Activated CD4-positive, alpha-beta memory T cell treated with anti-CD3 and anti-CD28 coated beads, Interleukin-2, amount 10 ng/mL, durations not matched to agents 7 days and 5 days (primary cell): ENCODE measurements around the gene NLGN4Y. TPM values are rescaled to one million over a fixed set of nuclear protein-coding genes. Genes with fewer than 3 reads are reported as not detected.

Experiments
- CTCF ChIA-PET: fragments of 350-600 bp; sonication (Branson Sonifier 250); formaldehyde crosslinking; loops from one replicate; lab custom pipeline; 2021; ENCODE audit warnings: antibody characterized with exemption, inconsistent platforms; lab: Charles Lee
- POLR2A ChIA-PET: fragments of 350-600 bp; sonication (Branson Sonifier 250); formaldehyde crosslinking; loops from one replicate; lab custom pipeline; 2021; ENCODE audit warnings: antibody characterized with exemption; lab: Charles Lee
- DNase-seq: peaks from one replicate; pipeline ENCODE4 v3.0.0-alpha.2; 2020
- H3K27ac Mint-ChIP-seq: one replicate; pipeline ENCODE4 v1.8.0; 2021; ENCODE audit warnings: mild to moderate bottlenecking, mixed read lengths
- H3K27me3 Mint-ChIP-seq: one replicate; pipeline ENCODE4 v1.8.0; 2021; ENCODE audit warnings: mixed read lengths
- H3K36me3 Mint-ChIP-seq: one replicate; pipeline ENCODE4 v1.8.0; 2021; ENCODE audit warnings: low read depth, mixed read lengths
- H3K4me1 Mint-ChIP-seq: one replicate; pipeline ENCODE4 v1.8.0; 2021; ENCODE audit warnings: mixed read lengths
- H3K4me3 Mint-ChIP-seq: one replicate; pipeline ENCODE4 v1.8.0; 2021; ENCODE audit warnings: mild to moderate bottlenecking, mixed read lengths
- H3K9me3 Mint-ChIP-seq: one replicate; pipeline ENCODE4 v1.8.0; 2021; ENCODE audit warnings: mixed read lengths
- total RNA-seq, 2 experiments: library from RNA; stranded (reverse); gene quantifications; one replicate each; pipeline ENCODE4 v1.2.3, GENCODE V29; 2021

Gene NLGN4Y
- total RNA-seq, 2 experiments from 2014 or later: 2.5 to 3.7 TPM

DNA sequence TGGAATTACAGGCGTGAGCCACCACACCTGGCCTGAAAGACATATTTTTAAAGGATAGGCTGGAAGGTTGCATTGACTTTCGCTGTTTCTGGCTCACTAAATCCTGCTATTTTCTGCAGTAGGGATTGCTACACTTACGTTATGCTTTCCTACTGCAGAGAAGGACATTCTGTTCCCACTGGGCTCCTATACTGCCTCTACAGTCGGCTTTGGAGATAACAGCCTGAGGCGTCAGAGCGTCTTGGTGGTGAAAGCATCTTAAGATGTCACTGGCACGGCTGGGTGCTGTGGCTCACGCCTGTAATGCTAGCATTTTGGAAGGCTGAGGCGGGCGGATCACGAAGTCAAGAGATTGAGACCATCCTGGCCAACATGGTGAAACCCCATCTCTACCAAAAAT lies 77.0 kb downstream of the NLGN4Y start:
- CTCF ChIA-PET: no interaction called here
- Mint-ChIP-seq H3K4me1 (no peaks in the 10 kb centered on the region), H3K9me3 (no peaks in the 10 kb centered on the region), H3K27me3 (no peaks in the 10 kb centered on the region), H3K27ac (no peak overlapping the region), H3K4me3 (no peak overlapping the region), H3K36me3 (peaks cover 5% of the 10 kb centered on the region)
- POLR2A ChIA-PET: no interaction called here
- no peak for DNase-seq

DNA sequence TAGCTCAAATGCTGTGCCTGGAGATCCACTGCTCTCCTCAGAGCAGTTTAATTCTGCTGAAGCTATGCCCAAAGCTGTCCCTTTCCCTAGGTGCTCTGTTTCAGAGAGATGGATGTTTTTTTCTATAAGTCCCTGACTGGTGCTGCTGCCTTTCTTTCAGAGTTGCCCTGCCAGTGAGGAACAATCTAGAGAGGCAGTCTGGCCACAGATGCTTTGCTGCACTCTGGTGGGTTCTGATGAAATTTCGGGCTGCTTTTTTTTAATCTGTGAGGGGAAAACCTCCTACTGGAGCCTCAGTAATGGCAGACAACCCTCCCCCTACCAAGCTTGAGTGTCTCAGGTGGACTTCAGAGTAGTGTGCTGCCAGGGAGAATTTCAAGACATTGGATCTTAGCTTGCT lies 93.3 kb downstream of the NLGN4Y start:
- DNase-seq: no peak
- H3K27ac Mint-ChIP-seq: no peak overlapping the region
- H3K27me3 Mint-ChIP-seq: no peaks in the 10 kb centered on the region
- POLR2A ChIA-PET: no interaction called here
- peaks cover 4% of the 10 kb centered on the region for H3K36me3 Mint-ChIP-seq
- CTCF ChIA-PET: no interaction called here
- no peaks in the 10 kb centered on the region for H3K4me1 Mint-ChIP-seq
- no peak overlapping the region for H3K4me3 Mint-ChIP-seq
- H3K9me3 Mint-ChIP-seq: no peaks in the 10 kb centered on the region

DNA sequence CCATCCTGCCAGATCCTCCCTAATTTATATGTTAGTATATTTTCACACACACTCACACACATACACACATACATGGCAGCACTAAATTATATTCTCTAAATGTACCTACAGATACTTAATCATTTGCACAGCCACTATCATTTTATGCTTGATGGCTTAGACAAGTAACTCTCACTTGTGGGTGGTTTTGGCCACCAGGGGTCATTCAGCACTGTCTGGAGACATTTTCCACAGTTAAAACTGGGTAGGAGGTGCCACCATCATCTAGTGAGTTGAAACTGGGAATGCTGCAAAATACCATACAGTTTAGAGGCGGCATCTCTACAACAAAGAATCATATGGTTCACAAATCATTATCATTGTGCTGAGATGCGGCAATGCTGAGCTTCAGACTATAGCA lies 94.2 kb downstream of the NLGN4Y start:
- DNase-seq: no peak
- H3K27me3 Mint-ChIP-seq: no peaks in the 10 kb centered on the region
- peaks cover 4% of the 10 kb centered on the region for H3K36me3 Mint-ChIP-seq
- POLR2A ChIA-PET: no interaction called here
- no peaks in the 10 kb centered on the region for H3K9me3 Mint-ChIP-seq
- CTCF ChIA-PET: no interaction called here
- no peak overlapping the region for H3K27ac Mint-ChIP-seq
- H3K4me3 Mint-ChIP-seq: no peak overlapping the region
- no peaks in the 10 kb centered on the region for H3K4me1 Mint-ChIP-seq

DNA sequence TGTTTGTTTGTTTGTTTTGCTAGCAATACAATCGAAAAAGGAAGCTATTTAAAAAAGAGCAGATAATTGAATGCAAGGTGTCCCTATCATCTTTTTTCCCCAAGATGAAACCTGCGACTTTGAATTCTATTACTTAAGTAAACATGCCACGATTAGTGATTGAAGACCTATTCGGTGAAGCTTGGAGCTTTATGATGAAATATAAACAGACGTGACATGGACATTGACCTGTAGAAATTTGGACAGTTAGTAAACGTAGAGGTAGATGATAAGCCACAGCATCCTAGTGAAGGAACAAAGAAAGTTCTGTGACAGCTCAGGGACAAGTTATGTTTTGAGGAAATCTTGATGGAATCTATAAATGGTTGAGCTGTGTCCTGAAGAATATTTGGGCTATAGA lies 103.9 kb downstream of the NLGN4Y start:
- H3K27ac Mint-ChIP-seq: no peak overlapping the region
- CTCF ChIA-PET: no interaction called here
- H3K4me3 Mint-ChIP-seq: no peak overlapping the region
- H3K36me3 Mint-ChIP-seq: peaks cover 2% of the 10 kb centered on the region
- H3K9me3 Mint-ChIP-seq: peaks cover 2% of the 10 kb centered on the region
- no peak for DNase-seq
- H3K4me1 Mint-ChIP-seq: no peaks in the 10 kb centered on the region
- POLR2A ChIA-PET: no interaction called here
- no peaks in the 10 kb centered on the region for H3K27me3 Mint-ChIP-seq

DNA sequence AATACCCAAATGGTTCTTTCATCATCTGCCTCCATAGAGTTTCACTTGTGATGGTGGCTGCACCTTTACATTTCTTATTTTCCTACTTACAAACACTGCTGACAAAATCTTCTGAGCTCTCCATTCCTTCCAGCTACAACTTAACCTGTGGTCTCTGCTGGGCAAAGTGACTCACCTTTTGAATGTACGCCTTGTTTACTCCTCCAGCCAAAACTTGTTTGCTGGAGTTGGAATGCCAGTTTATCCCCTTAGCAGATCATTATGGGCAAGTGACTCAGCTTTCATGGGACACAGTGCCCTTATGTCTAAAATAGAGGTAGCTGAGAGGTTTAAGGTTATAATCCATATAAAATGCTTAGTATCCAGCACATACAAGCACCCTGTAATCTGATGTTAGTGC lies 107.3 kb downstream of the NLGN4Y start:
- no peak overlapping the region for H3K4me3 Mint-ChIP-seq
- CTCF ChIA-PET: interaction anchor here (0.9 kb wide), 1 partner anchor 54 kb away, joined by 3 read pairs; no protein-coding TSS in a partner anchor
- POLR2A ChIA-PET: no interaction called here
- H3K27ac Mint-ChIP-seq: no peak overlapping the region
- H3K27me3 Mint-ChIP-seq: no peaks in the 10 kb centered on the region
- no peak for DNase-seq
- no peaks in the 10 kb centered on the region for H3K36me3 Mint-ChIP-seq
- H3K4me1 Mint-ChIP-seq: no peaks in the 10 kb centered on the region
- no peaks in the 10 kb centered on the region for H3K9me3 Mint-ChIP-seq

DNA sequence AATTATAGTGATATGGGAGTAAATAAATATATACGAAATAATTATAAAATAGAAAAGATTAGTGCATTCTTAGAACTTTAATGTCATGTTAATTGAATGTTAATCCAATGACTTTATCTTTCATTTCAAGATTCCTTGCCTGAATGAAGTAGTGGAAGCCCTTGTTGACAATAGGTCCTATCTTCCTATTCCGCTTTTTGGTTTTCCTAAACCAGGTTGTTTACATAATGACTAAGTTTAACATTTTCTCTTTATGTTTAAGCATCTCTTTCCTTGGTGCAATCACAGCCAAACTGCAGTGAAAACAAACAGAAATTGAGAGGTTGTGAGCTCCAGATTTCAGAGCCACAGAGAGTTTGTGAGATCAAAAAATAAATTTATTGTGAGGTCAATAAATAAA lies 109.4 kb downstream of the NLGN4Y start:
- no peaks in the 10 kb centered on the region for H3K36me3 Mint-ChIP-seq
- no peaks in the 10 kb centered on the region for H3K9me3 Mint-ChIP-seq
- ChIA-PET CTCF (no interaction called here), POLR2A (no interaction called here)
- H3K27me3 Mint-ChIP-seq: no peaks in the 10 kb centered on the region
- no peaks in the 10 kb centered on the region for H3K4me1 Mint-ChIP-seq
- no peak overlapping the region for H3K4me3 Mint-ChIP-seq
- no peak for DNase-seq
- H3K27ac Mint-ChIP-seq: no peak overlapping the region

DNA sequence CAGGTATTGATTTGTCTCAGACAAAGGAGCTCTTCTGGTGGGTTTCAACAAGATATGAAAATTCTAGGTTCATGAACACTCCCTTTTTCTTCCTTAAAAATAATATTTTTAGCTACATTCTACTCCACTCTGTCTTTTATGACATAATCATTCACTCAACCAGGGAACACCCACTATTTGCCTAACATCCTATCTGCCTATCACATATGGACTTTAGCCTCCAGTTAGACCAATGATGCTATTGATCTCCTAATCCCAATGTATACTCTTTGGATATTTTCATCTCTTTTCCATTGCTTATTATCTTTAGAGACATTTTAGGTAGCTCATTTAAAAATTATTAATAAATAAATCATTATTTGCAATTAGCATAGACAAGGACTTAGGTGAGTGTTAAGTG lies 110.6 kb downstream of the NLGN4Y start:
- no peak for DNase-seq
- Mint-ChIP-seq H3K27me3 (no peaks in the 10 kb centered on the region), H3K4me1 (no peaks in the 10 kb centered on the region), H3K27ac (no peak overlapping the region), H3K9me3 (no peaks in the 10 kb centered on the region), H3K4me3 (no peak overlapping the region), H3K36me3 (no peaks in the 10 kb centered on the region)
- ChIA-PET CTCF (no interaction called here), POLR2A (no interaction called here)

DNA sequence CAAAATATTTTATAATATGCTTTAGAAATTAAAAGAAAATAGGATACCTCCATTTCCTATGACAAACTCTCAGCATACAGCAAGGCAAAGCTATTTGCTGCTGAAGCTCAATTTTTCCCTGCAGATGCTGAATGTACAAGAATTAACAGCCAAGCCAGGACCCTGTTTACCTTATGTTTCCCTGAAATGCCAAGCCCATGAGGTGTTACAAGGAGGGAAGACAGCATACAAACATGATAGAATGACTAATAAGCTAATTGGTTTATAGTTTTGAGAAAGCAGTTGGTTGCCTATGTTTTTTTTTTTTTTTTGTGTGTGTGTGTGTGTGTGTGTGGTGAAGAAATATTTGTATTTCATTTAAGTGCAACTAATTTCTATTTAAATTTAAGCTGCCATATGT lies 113.2 kb downstream of the NLGN4Y start:
- H3K27me3 Mint-ChIP-seq: no peaks in the 10 kb centered on the region
- POLR2A ChIA-PET: no interaction called here
- no peak overlapping the region for H3K4me3 Mint-ChIP-seq
- CTCF ChIA-PET: no interaction called here
- no peak overlapping the region for H3K27ac Mint-ChIP-seq
- DNase-seq: no peak
- no peaks in the 10 kb centered on the region for H3K4me1 Mint-ChIP-seq
- no peaks in the 10 kb centered on the region for H3K9me3 Mint-ChIP-seq
- no peaks in the 10 kb centered on the region for H3K36me3 Mint-ChIP-seq

DNA sequence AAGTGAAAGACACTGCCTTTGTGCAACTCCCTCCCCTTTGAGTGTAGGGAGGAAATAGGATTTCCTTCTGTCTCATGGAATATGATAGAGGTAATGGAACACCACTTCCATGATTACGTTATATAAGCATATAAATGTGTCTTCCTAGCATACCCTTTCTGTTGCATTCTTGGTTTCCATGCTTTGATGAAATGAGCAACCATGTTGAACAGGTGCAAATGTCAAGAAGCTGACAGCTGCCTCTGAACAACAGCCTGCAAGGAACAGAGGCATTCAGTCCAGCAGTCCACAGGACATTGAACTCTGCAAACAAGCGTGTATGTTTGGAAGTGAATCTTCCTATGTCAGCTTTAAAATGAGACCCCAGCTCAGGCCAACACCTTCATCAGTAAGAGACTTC lies 117.5 kb downstream of the NLGN4Y start:
- no peaks in the 10 kb centered on the region for H3K27me3 Mint-ChIP-seq

DNA sequence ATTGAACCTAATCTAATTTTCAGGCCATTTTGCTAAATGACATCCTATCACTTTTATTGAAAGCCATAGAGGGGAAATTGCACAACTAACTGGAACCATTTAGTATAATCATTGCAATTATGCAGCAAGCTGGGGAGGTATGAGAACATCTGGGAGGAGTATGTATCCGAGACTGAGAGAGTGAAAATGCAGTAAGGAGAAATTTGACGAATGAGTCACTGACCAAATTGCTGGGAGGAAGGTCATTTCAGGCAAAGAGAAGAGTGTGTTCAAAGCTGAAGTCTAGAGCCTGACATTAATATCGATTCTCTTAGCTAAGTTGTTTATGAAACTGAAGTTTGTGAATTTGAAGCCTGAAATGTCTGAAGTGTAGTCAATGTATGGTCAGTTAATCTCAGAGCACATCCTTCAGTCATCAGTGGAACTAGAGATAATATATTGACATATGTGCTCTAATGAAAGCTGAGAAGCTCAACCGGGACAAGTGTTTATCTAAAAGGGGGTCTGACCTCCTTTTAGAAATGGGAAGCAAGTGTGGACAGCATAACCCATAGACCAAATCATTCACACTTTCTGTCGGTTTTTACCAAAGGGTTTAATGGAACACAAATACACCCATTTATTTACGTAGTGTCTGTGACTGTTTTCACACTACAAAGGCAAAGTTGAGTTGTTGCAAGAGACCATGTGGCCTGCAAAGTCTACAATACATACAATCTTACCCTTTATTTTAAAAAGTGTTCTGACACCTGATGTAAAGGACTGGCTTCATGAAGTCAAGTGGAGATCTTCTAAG lies 120.0 kb downstream of the NLGN4Y start:
- ChIA-PET POLR2A (no interaction called here), CTCF (no interaction called here)
- Mint-ChIP-seq H3K36me3 (no peaks in the 10 kb centered on the region), H3K27me3 (no peaks in the 10 kb centered on the region), H3K9me3 (peaks cover 3% of the 10 kb centered on the region), H3K27ac (no peak overlapping the region), H3K4me1 (no peaks in the 10 kb centered on the region), H3K4me3 (no peak overlapping the region)
- DNase-seq: no peak

More for the DNA sequence above, 117.5 kb downstream of the NLGN4Y start:
- peaks cover 3% of the 10 kb centered on the region for H3K9me3 Mint-ChIP-seq
- H3K4me1 Mint-ChIP-seq: no peaks in the 10 kb centered on the region
- ChIA-PET CTCF (no interaction called here), POLR2A (no interaction called here)
- no peak overlapping the region for H3K27ac Mint-ChIP-seq
- no peak for DNase-seq
- H3K4me3 Mint-ChIP-seq: no peak overlapping the region
- H3K36me3 Mint-ChIP-seq: no peaks in the 10 kb centered on the region

DNA sequence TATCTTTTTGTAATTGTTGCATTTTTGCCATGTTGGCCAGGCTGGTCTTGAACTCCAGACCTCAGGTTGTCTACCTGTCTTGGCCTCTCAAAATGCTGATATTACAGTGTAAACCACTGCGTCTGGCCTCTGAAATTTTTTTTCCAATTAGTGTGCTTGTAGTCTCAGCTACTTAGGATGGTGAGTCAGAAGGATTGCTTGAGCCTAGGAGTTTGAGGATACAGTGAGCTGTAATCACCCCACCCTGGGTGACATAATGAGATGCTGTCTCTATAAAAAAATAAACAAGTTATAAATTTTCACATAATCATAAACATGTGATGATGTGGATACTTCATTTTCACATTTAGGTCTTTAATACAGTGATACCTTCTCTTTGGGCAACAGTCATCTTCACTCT lies 154.9 kb downstream of the NLGN4Y start:
- DNase-seq: no peak
- Mint-ChIP-seq H3K36me3 (no peaks in the 10 kb centered on the region), H3K4me3 (no peak overlapping the region), H3K9me3 (no peaks in the 10 kb centered on the region), H3K27ac (no peak overlapping the region), H3K4me1 (no peaks in the 10 kb centered on the region), H3K27me3 (no peaks in the 10 kb centered on the region)
- CTCF ChIA-PET: no interaction called here
- POLR2A ChIA-PET: no interaction called here

DNA sequence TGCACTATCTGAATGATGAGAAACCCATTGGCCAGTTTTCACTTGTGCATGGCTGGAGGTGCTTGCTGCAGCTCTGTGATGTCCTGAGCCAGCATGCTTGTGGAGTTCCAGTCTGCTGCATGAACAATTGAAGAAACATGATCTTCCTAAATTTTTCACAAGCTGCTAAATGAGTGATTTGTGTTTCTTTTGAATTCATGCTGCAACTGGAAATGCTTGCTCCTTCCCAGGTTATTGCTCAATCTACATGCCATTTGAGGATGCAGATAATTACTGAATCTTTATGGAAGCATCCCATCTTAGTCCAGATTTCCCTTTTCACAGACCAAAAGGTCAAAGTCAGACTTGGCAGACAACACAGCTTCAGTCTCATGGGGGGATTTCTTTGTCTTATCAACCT lies 170.2 kb downstream of the NLGN4Y start:
- no peak overlapping the region for H3K4me3 Mint-ChIP-seq
- POLR2A ChIA-PET: no interaction called here
- H3K9me3 Mint-ChIP-seq: no peaks in the 10 kb centered on the region
- CTCF ChIA-PET: no interaction called here
- no peak overlapping the region for H3K27ac Mint-ChIP-seq
- H3K4me1 Mint-ChIP-seq: no peaks in the 10 kb centered on the region
- DNase-seq: no peak
- H3K36me3 Mint-ChIP-seq: no peaks in the 10 kb centered on the region
- no peaks in the 10 kb centered on the region for H3K27me3 Mint-ChIP-seq

DNA sequence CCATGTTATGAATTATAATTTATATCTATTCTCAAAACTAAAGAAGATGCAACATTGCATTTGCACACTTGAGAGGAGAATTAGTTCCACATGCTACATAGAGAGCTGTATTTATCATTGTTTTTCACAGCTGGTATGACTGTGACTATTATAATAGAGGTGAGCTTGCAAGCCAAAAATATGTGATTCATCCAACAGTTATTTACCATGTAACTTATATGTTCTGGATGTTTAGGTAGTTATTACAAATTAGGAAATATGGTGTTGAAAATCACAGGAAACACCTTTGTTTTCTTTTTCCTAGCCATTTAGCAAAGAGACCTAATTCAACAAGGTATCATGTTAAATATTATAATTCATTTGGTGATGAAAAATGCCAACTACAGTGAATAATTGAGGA lies 183.8 kb downstream of the NLGN4Y start:
- POLR2A ChIA-PET: no interaction called here
- Mint-ChIP-seq H3K9me3 (peaks cover 2% of the 10 kb centered on the region), H3K4me3 (no peak overlapping the region), H3K4me1 (no peaks in the 10 kb centered on the region), H3K27me3 (no peaks in the 10 kb centered on the region), H3K27ac (no peak overlapping the region), H3K36me3 (no peaks in the 10 kb centered on the region)
- no peak for DNase-seq
- CTCF ChIA-PET: no interaction called here

DNA sequence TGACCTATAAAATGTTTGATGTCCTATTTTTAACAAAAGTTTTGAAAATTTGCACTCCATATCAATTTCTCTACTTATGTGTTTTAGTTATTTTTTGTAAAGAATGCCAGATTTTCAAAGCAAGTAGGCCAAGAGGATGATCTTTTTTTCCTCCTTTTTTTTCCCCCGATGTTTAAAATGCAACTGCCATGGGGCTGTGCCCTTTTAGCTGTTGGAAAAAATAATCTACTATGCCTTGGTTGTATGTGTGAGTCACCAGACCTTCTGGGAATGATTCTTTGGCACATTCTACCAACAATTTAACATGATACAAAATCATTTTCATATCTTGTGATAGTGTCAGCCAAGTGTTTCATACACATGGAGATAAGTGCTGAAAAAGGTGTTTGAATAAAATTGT lies 217.3 kb downstream of the NLGN4Y start:
- Mint-ChIP-seq H3K4me3 (no peak overlapping the region), H3K27ac (no peak overlapping the region), H3K4me1 (no peaks in the 10 kb centered on the region), H3K27me3 (no peaks in the 10 kb centered on the region), H3K36me3 (no peaks in the 10 kb centered on the region), H3K9me3 (no peaks in the 10 kb centered on the region)
- CTCF ChIA-PET: no interaction called here
- POLR2A ChIA-PET: no interaction called here
- DNase-seq: no peak
